HCT116 (cell line): ENCODE measurements around the gene ADCK2. TPM values are rescaled to one million over a fixed set of nuclear protein-coding genes. Genes with fewer than 3 reads are reported as not detected.

Experiments
- ATAC-seq: fragments of 200-7000 bp; cut with Tn5 transposase; 2 replicates; pipeline ENCODE4 v1.9.1; 2020; ENCODE audit warnings: mild to moderate bottlenecking, moderate library complexity
- BruUV-seq: library from RNA; stranded (reverse); fragments of 400-500 nt; replicated peaks from 2 replicates; lab custom pipeline; 2021; lab: Mats Ljungman, UMichigan
- CTCF ChIA-PET: fragments of 300-600 bp; sonication (Branson Sonifier 250); formaldehyde crosslinking; loops from one replicate; lab custom pipeline; 2021; ENCODE audit warnings: antibody characterized with exemption; lab: Charles Lee
- POLR2A ChIA-PET: fragments of 300-600, 350-600 bp; sonication (Branson Sonifier 250); formaldehyde crosslinking; loops from one replicate; lab custom pipeline; 2021; ENCODE audit warnings: antibody characterized with exemption; lab: Charles Lee
- RAD21 ChIA-PET, 2 experiments: fragments of 300-600 bp; sonication (Branson Sonifier 250); formaldehyde crosslinking; loops; one replicate each; lab custom pipeline; 2023; ENCODE audit warnings: low total read pairs in 2 of 2; ENCODE audit not compliant: uncharacterized antibody in 2 of 2, unreplicated experiment in 2 of 2, low non-redundant PET in 1 of 2; lab: Charles Lee
- DNase-seq: peaks from one replicate; pipeline ENCODE4 v3.0.0-alpha.2; 2010; ENCODE audit warnings: low read depth, low spot score
- H2AFZ ChIP-seq: fragments of 200-600 bp; shearing (Covaris generic), sonication (generic); 2 replicates; pipeline ENCODE4 v1.6.1; 2017; ENCODE audit warnings: low read depth, mixed run types, mixed read lengths, antibody characterized with exemption, low read length; ENCODE audit not compliant: poor library complexity, severe bottlenecking
- H3K27ac ChIP-seq: 2 replicates; pipeline ENCODE4 v1.5.1; 2012; ENCODE audit warnings: low read depth, low read length
- H3K27me3 ChIP-seq: fragments of 200-600 bp; sonication (generic); 2 replicates; pipeline ENCODE4 v1.6.1; 2016; ENCODE audit warnings: mixed run types, low read length, mixed read lengths; ENCODE audit not compliant: insufficient read depth
- H3K36me3 ChIP-seq, 2 experiments: fragments of 200-500 bp in 1 of 2; fragments of 200-600 bp in 1 of 2; sonication (Bioruptor generic) in 1 of 2; sonication (generic) in 1 of 2; 2 replicates each; pipeline versions ENCODE4 v1.5.1 to v1.6.1; 2014 to 2016; ENCODE audit warnings: low read length in 2 of 2, inconsistent platforms in 1 of 2, mixed read lengths in 1 of 2, mixed run types in 1 of 2; ENCODE audit not compliant: insufficient read depth in 2 of 2, control insufficient read depth in 1 of 2
- H3K4me1 ChIP-seq, 2 experiments: fragments of 200-600 bp in 1 of 2; sonication (generic) in 1 of 2; 2 replicates each; pipeline versions ENCODE4 v1.5.1 to v1.6.1; 2012 to 2017; ENCODE audit warnings: low read length in 2 of 2, inconsistent platforms in 1 of 2, mild to moderate bottlenecking in 1 of 2, mixed read lengths in 1 of 2, mixed run types in 1 of 2, moderate library complexity in 1 of 2; ENCODE audit not compliant: insufficient read depth in 2 of 2, control insufficient read depth in 1 of 2
- H3K4me2 ChIP-seq: fragments of 200-600 bp; sonication (generic); 2 replicates; pipeline ENCODE4 v1.6.1; 2017; ENCODE audit warnings: mixed run types, low read length, mixed read lengths
- H3K4me3 ChIP-seq, 2 experiments: fragments of 200-600 bp in 1 of 2; sonication (generic) in 1 of 2; replicated peaks in 1 of 2; 2 replicates each; pipeline ENCODE4 v1.5.1; 2011 to 2016; ENCODE audit warnings: low read length in 2 of 2, control low read depth in 1 of 2, low read depth in 1 of 2, mild to moderate bottlenecking in 1 of 2, mixed read lengths in 1 of 2, mixed run types in 1 of 2
- H3K79me2 ChIP-seq: fragments of 200-600 bp; sonication (generic); 2 replicates; pipeline ENCODE4 v1.6.1; 2017; ENCODE audit warnings: mild to moderate bottlenecking, mixed run types, low read length, moderate library complexity, mixed read lengths; ENCODE audit not compliant: insufficient read depth
- H3K9ac ChIP-seq: fragments of 200-600 bp; sonication (generic); 2 replicates; pipeline ENCODE4 v1.6.1; 2016; ENCODE audit warnings: low read length, mixed read lengths
- H3K9me2 ChIP-seq: fragments of 200-600 bp; sonication (generic), shearing (Covaris generic); 2 replicates; pipeline ENCODE4 v1.6.1; 2017; ENCODE audit warnings: mixed run types, mild to moderate bottlenecking, moderate library complexity; ENCODE audit not compliant: insufficient read depth
- H3K9me3 ChIP-seq, 2 experiments: fragments of 200-500 bp in 1 of 2; fragments of 200-600 bp in 1 of 2; sonication (Bioruptor generic) in 1 of 2; sonication (generic) in 1 of 2; 2 replicates each; pipeline ENCODE4 v1.6.1; 2014 to 2017; ENCODE audit warnings: low read length in 2 of 2, mixed read lengths in 2 of 2, inconsistent platforms in 1 of 2, low read depth in 1 of 2, mild to moderate bottlenecking in 1 of 2, mixed run types in 1 of 2, moderate library complexity in 1 of 2; ENCODE audit not compliant: control insufficient read depth in 1 of 2, insufficient read depth in 1 of 2
- H4K20me1 ChIP-seq: fragments of 200-600 bp; sonication (generic), shearing (Covaris generic); 2 replicates; pipeline ENCODE4 v1.6.1; 2017; ENCODE audit warnings: mixed run types, mild to moderate bottlenecking, moderate library complexity; ENCODE audit not compliant: insufficient read depth
- ATF3 ChIP-seq: IDR thresholded peaks from 2 replicates; pipeline ENCODE4 v1.6.1; 2012
- CBX3 ChIP-seq: IDR thresholded peaks from 2 replicates; pipeline ENCODE4 v1.6.1; 2012; ENCODE audit warnings: low read depth
- EGR1 ChIP-seq: IDR thresholded peaks from 2 replicates; pipeline ENCODE4 v1.6.1; 2012; ENCODE audit warnings: low read depth
- ELF1 ChIP-seq: IDR thresholded peaks from 2 replicates; pipeline ENCODE4 v1.6.1; 2012; ENCODE audit warnings: low read depth, borderline replicate concordance
- EZH2phosphoT487 ChIP-seq: fragments of 200-600 bp; IDR thresholded peaks from 2 replicates; pipeline ENCODE4 v1.6.1; 2018; ENCODE audit warnings: antibody characterized with exemption, borderline replicate concordance
- FOSL1 ChIP-seq: IDR thresholded peaks from 2 replicates; pipeline ENCODE4 v1.6.1; 2012; ENCODE audit warnings: low read depth
- POLR2AphosphoS5 ChIP-seq: IDR thresholded peaks from 2 replicates; pipeline ENCODE4 v1.6.1; 2011; ENCODE audit warnings: mild to moderate bottlenecking, low read depth, low read length, moderate library complexity
- ZBTB33 ChIP-seq: IDR thresholded peaks from 2 replicates; pipeline ENCODE4 v1.6.1; 2011; ENCODE audit warnings: mild to moderate bottlenecking, low read length, moderate library complexity; ENCODE audit not compliant: insufficient replicate concordance; ENCODE audit errors: extremely low read depth
- ZFX ChIP-seq: fragments of 450-650 bp; IDR thresholded peaks from 2 replicates; pipeline ENCODE4 v1.6.1; 2017
- intact Hi-C: fragments of 100-400 bp; cut with micrococcal nuclease; formaldehyde crosslinking; loops from 2 replicates; pipeline ENCODE4 v1.10.0; 2022
- total RNA-seq: library from RNA; stranded (reverse); gene quantifications from one replicate; pipeline ENCODE4 v1.2.1, GENCODE V29; 2021; ENCODE audit not compliant: unreplicated experiment
- TF ChIP-seq, protein P1 (sequence below): IDR thresholded peaks from 2 replicates; pipeline ENCODE4 v1.6.1; 2012

ADCK2 gene
- total RNA-seq, 1 experiment from 2014 or later = 16.9 TPM

DNA sequence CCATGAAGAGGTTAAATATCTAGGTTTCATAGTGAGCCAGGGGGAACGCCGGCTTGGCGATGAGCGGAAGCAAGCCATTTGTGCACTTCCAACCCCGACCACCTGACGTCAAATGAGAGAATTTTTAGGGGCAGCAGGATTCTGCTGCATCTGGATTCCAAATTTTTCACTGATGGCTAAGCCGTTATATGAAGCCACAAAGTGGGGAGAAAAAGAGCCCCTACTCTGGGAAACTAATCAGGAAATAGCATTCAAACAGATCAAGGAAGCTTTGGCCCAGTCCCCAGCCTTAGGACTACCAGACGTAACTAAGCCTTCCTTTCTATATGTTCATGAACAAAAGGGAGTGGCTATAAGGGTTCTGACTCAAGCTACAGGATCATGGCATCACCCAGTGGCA is 12.9 kb upstream of the ADCK2 start:
- ChIA-PET POLR2A (no interaction called here), RAD21 (no interaction called here), CTCF (no interaction called here)
- no peaks in the 10 kb centered on the region for H3K9me3 ChIP-seq
- H3K27me3 ChIP-seq = peaks cover 4% of the 10 kb centered on the region; the same call in 1 of the 2 replicates
- H3K36me3 ChIP-seq = no peaks in the 10 kb centered on the region
- no peak for ATAC-seq
- H3K9me2 ChIP-seq = no peaks in the 10 kb centered on the region
- H3K9ac ChIP-seq = no peak overlapping the region
- H3K4me1 ChIP-seq = peaks cover 0 to 6% of the 10 kb centered on the region in 2 experiments; a peak in 1 of 4 replicates
- no peaks in the 10 kb centered on the region for H4K20me1 ChIP-seq
- no peak overlapping the region for H3K4me2 ChIP-seq
- H2AFZ ChIP-seq = no peak overlapping the region
- no TSS peak for BruUV-seq
- intact Hi-C loops = no loop called here
- no peak overlapping the region for H3K27ac ChIP-seq
- no peak overlapping the region for H3K4me3 ChIP-seq
- DNase-seq = no peak
- no peak for TF ChIP-seq EGR1
- no peak for TF ChIP-seq ELF1
- TF ChIP-seq, protein P1, sequence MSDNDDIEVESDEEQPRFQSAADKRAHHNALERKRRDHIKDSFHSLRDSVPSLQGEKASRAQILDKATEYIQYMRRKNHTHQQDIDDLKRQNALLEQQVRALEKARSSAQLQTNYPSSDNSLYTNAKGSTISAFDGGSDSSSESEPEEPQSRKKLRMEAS = no peak
- TF ChIP-seq ATF3 = no peak
- no peak for TF ChIP-seq POLR2AphosphoS5
- TF ChIP-seq ZFX = no peak
- TF ChIP-seq CBX3 = no peak
- TF ChIP-seq FOSL1 = no peak
- TF ChIP-seq EZH2phosphoT487 = no peak
- no peak for TF ChIP-seq ZBTB33
- no peaks in the 10 kb centered on the region for H3K79me2 ChIP-seq
